Superior temporal gyrus (tissue), 1 donor: Measurements from ENCODE around the gene TFDP3.

Experiments
- DNase-seq: peaks from one replicate; pipeline ENCODE4 v3.0.0-alpha.2; 2016; ENCODE audit errors: extremely low spot score

Gene TFDP3, protein sequence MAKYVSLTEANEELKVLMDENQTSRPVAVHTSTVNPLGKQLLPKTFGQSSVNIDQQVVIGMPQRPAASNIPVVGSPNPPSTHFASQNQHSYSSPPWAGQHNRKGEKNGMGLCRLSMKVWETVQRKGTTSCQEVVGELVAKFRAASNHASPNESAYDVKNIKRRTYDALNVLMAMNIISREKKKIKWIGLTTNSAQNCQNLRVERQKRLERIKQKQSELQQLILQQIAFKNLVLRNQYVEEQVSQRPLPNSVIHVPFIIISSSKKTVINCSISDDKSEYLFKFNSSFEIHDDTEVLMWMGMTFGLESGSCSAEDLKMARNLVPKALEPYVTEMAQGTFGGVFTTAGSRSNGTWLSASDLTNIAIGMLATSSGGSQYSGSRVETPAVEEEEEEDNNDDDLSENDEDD

DNA sequence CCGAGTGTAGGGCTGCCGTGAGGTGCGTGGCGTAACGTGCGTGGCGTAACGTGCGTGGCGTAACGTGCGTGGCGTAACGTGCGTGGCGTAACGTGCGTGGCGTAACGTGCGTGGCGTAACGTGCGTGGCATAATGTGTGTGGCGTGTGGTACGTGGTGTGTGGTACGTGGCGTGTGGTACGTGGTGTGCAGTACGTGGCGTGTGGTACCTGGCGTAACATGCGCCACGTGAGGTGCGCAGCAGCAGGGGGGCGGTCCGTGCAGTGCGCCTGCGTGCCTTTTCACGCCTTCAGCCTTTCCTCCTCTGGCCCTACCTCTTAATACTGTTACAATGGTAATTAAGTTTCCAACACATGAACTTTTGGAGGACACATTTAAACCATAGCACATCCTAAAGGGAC is at the start of gene TFDP3:
Gene TFDP3 (minus strand): TSS at position 26 of the 400 bp plus-strand sequence. CDS start 95 bp downstream, outside the sequence.
- no peak for DNase-seq

DNA sequence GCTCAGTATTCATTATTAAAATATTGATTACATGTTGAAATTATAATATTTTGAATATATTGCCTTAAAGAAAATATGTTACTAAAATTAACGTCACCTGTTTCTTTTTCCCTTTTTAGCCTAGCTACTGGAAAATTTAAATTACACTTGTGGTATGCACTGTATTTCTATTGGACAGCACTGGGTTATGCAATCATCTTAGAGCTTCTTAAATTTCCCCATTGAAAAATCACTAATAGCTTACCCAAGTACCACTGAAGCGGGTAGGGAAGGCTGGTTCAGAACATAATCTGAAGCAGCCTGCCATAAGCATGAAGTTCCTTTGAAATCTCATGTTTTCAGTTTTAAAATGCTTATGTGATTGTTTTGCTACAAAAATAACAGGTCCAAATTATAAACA is 49.5 kb upstream of the TFDP3 start:
- DNase-seq = no peak

DNA sequence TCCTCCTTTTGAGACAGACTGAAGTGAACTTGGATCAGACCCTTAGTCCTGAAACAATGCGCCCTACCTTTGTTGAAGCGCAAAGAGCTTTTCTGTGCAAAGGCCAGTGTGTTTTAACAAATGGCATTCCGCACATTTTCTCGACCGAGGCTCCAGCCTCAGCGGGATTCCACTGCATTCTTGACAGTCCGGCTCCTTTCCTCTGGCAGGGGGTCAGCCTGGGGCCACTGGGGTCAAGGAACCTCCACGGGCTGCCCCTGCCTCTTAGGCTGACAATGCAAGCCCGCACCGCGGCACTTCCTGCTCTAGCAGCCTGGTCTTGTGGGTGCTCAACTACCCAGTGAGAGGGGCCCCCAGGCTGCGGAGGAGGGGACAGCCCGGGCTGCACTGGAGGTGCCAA is 47.2 kb upstream of the TFDP3 start:
- DNase-seq = no peak

DNA sequence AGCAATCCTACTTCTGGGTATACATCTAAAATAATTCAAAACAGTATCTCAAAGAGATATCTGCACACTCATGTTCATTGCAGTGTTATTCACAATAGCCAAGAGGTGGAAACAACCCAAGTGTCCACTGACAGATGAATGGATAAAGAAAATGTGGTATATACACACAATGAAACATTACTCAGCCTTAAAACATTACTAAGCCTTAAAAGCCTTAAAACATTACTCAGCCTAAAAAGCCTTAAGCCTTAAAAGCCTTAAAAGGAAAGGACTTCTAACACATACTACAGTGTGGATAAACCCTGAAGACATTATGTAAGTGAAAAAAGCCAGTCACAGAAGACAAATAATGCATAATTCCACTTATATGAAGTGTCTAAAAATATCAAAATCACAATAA is 40.3 kb upstream of the TFDP3 start:
- no peak for DNase-seq

DNA sequence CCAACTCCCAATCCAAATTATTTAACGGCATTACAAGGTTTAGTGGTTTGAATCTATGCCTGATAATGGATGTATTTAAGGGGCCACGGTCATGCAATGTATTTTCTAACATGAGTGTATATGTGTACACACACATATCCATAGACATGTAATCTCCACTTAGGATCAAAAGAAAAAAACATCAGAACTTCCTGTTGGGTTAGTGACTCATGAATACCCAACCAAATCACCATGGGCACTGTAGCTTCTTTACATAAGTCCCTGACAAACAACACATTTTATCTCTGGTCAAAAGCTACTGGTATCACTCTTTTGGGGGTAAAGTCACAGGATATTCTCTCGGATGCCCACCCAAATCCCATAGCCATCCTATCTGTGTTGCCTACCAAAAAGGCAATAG is 36.5 kb upstream of the TFDP3 start:
- no peak for DNase-seq

DNA sequence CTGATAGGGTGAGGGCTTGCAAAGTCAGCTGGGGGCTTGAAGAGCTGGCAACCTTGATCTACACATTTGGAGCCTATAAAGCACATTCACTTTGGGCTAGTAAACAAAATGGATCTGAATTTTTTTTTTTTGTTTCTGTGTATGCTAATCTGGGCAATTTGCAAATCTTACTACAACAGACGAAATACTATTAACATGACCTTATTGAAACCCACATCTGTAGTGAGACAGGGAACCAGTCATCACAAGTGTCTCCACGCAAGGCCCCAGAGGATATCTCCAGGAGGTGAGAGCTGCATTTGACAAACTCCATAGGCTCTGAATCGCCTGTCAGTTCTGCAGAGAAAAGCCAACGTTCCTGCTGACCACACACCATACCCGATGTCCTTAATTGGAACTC is 33.0 kb upstream of the TFDP3 start:
- no peak for DNase-seq

DNA sequence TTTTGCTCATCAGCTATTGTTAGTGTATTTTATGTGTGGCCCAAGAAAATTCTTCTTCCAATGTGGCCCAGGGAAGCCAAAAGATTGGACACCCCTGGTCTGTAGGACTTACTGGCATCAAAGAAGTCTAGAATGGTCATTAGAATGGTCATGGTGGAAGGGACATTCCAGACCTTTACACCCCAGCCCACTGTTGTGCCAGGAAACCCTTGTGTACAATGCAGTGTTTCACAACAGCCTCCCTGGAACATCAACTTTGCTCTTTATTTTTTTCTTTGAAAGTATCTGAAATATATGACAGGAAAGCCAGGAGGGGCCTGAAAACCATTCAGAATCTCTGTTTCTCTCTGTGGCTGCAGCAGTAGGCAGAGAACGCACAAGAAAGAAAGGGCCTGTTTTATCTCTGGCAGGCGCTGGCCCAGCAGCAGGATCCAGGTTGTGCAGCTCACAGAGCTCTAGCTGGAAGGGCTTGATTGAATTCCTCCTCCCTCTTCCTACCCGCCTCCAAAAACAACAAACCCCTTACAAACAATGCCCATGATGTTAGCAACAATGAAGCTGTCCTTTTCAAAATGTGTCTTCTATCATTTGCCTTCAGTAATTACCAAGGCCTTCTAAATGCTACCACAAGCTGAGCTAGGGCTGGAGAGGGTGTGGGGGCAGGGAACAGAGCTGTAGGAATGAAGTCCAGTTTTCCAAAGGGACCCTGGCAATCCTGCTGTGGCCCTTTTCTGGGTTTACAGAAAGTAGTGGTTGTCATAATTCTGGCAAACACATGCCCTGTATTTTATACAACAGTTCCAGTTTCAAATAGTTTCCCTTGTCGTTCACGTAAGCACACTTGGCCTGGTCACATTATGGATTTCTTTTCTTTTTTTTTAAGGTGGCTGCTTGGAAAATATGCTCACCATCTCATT is 32.3 kb upstream of the TFDP3 start:
- no peak for DNase-seq

DNA sequence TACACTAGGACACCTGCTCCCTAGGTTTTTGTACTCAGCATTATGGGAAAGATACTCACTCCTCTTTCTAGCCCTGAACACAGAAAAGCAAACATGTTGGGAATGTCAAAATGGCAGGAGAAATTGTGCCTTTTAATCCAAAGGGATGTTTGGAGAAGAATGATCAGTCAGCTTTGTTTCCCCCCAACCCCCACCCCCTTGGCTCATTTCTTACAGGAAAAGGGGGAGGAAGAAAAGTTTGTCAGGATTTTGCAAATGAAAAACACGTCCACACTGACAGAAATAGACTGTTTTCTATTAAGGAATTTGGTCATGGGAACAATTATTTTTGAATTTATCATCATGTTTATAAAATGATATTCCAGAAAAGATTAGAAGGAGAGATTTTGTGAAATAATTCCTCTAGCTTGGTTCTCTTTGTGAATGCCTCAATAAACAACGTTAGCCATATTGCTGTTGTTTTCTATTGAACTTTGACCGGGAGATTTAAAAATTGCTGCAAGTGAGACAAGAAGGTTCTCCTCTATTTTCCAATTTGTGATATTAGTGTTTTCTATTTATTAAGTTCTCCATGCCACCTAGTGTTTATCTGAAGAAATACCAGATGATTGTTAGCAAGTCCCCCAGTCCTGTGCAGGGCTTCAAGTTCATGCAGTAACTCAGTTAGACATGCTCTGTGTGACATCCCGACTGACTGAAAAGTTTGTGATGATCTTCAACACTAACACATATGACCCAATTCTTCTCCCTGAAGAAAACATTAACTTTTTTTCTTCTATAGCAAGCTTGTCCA is 31.3 kb upstream of the TFDP3 start:
- DNase-seq = no peak

DNA sequence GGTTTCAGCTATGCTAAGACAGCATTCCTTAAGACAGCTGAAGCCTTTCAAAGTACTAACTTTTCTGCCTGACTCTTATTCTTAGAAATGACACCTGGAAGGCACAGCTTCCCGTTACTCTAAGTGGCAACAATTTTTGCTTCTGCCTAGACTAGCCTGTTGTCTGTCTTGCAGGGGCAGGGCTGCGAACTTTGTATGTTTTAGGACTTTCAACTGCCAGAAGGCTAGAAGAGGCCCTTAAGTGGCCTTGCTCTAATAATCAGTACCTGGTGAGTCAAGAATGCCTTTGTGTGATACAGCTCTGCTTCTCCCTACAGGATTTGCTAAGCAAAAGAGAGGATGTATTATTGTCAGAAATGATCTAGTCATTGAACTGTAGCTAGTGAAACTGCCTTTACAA is 30.0 kb upstream of the TFDP3 start:
- no peak for DNase-seq

DNA sequence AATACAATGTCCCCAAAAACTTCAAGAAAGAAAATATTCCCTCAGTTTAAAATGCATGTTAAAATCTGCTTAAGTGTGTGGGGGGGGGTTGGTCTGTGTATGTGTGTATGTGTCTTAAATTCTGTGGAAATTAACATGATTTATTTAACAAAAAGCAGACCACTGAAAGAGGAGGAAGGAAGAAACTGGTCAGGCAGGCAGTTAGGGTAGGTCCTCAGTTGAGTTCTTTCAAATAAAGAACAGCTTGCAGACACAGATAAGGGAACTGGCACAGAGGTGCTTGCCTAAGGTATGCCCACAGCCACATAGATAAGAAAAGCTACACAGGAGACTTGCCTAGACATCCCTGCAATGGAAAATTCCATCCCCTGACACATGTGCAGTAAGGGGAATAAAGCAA is 28.8 kb upstream of the TFDP3 start:
- DNase-seq = no peak

DNA sequence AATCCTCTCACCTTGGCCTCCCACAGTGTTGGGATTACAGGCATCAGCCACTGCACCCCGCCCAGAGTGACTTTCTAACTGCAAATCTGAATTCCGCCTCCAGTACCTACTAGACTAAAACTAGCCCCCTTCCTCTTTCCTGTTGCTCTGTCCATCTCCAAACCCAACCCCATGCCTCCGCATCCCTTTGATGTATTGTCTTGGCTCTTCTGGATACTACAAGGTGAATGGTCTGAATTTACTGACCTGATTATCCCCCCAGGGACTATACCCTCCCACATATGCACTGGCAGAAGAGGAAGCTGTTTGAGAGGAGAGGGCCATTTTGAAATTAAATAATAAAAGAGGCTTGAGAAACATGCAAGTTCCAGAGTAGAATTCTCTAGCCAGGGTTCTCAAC is 17.7 kb upstream of the TFDP3 start:
- DNase-seq = no peak

DNA sequence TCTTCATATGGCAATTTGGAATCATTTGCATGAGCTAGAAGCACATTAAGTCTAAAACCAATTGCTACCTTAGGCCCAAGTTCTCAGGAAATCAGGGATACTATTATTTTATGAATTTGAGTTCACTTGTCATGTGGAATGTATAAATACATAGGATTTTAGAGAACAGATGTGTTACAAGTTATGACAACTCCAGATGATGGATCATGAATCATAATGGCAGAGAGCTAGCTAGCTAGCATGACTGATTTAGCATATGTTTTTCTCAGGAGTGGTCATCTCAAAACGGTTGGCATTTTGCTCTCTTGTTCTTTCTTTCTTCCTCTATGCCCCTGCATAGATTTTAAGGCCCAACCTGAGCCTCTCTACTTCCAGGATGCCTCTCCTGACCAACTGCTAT is 14.2 kb upstream of the TFDP3 start:
- no peak for DNase-seq

DNA sequence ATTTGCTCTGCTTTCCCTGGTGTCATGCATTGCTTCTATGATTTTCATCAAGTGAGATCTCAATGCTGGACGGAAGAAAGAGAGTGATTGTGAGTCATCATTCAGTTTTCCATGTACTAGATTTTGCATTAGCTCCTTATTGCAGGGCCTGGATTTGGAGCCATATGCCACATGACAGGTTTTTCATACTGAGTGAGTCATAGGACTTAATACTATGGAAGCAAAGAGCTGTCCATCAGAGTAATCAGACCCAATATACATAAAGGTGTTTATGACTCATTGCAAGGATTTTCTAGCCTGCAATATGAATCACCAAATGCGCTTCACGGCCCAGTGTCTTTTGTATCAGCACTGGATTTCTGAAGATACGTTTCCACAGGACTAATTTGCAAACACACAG is 11.2 kb upstream of the TFDP3 start:
- no peak for DNase-seq

DNA sequence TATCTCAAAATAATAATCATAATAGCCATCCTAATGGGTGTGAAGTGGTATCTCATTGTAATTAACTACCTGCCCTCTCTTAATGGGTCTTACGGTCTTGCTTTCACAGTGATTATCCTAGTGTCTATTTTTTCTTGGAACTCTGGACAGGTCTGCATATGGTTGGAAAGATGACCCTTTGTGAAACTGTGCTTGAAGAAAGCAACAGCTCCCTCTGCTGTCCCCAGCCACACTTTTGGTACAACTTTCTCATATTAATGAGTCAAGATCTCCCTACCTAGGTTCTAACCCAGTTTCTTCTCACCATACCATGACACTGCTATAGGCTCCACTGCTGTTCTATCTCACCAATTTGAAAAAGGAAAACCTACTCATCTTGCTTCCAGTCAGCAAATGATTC is 2.4 kb downstream of the TFDP3 start:
- DNase-seq = peak; percentile 17

DNA sequence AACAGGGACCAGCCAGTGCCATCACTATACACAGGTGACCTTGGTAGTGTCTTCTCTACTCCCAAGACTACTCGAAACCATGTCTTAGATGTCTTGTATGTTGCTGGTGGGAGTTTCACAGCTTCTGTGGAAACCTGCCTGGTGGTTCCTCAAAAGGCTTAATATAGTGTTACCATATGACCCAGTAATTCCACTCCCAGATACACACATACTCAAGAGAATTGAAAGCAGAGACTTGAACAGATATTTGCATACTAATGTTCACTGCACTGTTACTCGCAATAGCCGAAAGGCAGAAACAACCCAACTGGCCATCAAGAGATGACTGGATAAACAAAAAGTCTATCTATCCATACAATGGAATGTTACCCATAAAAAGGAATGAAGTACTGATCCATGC is 3.1 kb downstream of the TFDP3 start:
- DNase-seq = no peak

DNA sequence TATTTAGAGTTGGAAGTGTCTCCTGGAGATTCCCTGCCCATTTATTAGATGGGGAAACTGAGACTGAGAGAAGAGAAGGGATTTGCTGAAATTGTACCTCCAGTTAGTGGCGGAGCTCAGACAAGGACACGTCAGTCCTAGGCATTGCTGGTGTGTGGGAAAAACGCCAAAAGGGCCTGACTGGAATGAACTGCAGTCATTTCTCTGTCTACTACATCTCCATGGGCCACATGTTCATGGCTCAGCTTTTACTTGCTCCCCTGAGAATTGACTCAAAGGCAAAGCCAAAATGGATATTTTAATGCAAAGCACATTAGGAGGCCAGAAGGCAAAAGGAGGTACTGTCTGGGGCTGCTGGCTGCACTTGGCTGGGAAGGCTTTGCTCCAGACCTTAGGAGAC is 3.9 kb downstream of the TFDP3 start:
- DNase-seq = no peak

DNA sequence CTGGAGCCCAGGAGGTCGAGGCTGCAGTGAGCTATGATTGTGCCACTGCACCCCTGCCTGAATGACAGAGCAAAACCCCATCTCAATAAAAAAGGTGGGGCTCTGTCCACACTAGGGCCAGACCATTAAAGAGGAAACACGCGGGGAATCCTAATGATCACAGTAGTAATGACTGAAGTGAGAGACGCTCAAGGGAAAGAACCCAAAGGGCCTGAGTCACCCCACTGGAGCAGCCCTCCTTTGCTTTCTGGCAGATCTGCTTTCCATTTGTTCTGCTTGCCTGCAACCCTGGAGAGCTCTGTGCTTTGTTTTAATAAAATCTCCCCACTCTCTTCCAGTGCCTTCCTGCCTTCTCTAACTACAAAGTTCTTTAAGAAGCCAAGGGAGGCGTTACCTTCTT is 5.0 kb downstream of the TFDP3 start:
- no peak for DNase-seq

DNA sequence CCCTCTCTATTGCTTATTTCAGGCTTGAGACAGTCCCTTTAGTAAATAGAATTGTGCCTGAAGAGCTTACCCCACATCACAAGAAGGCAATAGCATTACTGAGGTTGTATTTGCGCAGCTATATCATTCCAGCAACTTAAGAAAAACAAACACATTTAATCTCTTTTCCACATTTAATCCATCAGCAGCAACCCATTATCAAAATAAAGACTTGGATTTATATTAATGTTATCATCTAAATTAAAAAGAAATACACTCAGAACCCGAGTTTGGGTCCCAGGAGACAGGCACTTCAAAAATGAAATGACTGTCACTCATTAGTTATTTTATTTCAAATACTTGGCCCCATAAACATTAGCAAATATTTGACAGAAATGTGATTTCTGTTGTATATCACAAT is 10.4 kb downstream of the TFDP3 start:
- DNase-seq = no peak

DNA sequence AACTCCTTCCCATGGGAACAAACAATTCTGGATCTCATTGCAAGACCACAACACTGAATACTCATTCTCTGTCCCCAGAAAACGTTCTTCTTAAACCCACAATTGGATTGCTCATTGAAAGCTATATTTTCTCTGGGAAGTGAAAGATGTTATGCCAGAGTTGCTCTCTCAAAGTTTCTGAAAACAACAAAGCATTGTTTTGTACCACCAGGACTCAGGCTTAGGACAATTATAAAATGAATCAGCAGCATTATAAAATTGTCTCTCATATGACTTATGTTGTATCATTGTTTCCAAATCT is 26.5 kb downstream of the TFDP3 start:
- DNase-seq = no peak

DNA sequence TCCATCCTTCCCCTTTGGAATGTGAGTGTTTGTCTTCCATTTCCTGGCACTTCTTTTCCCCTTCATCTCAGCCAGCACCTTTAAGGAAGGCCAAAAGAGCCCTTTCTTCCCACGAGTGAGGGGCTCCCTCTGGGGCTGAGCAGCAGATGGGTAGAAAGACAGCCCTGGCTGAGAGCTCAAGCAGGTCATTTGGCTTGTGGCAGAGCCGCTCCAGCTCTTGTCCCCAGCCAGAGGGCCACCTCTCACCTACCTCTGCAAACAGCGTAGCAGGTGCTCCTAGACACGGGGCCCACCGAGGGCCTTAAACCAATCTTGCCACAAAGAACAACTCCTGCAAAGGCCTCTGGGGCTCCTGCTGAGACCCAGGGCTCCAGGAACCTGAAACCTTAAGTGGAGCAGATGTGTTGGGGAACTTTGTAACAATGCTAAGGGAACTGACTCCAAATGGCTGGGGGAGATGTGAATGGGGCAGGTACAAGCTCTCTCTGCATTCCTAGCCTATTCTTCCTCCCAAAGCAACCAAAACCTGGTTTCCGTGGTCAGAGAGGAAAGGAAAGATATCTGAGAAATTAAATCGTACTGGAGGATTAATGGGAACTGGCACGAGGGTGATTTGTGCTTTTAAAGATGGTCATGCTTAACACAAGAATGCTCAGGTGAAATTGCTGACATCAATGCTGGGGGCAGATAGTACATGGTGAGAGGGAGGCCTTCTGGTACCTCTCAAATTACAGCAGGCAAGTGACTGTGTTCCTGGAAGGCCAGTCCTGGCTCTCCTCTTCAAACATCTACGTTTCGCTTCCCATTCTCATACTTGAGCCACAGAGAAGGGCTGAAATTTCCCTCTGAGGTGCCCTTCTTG is 27.0 kb downstream of the TFDP3 start:
- DNase-seq = no peak

DNA sequence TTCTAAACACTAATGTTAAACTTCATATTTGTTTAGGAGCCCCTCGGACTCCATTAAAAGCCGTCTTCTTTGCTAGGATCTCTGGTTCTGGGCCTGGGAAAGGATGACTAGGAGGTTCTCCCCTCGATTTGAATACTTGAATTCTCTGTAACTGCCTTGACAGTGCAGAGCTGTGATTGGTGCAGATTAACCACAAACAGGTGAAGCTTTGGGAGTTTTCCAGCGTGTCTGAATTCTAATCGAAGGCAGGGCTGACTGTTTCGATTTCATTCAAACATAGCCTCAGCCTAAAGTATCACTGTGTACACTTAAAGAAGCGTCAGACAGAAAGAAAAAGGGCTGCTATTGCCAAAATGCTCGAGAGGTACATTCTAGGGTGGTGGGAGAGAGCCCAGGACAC is 29.0 kb downstream of the TFDP3 start:
- no peak for DNase-seq
